IgD-negative memory B cell (primary cell): ENCODE data around the gene PRM1. TPM values are rescaled to one million over a fixed set of nuclear protein-coding genes. Genes with fewer than 3 reads are reported as not detected.
"Not testable (repeated sequence)": the region's sequence is repeated elsewhere in the genome, so short reads cannot be mapped to it uniquely, and the experiment has no call there.

Experiments used
- H3K27ac Mint-ChIP-seq, 3 donors: one replicate each; pipeline ENCODE4 v1.8.0; 2020 to 2022; ENCODE audit warnings: mild to moderate bottlenecking in 3 of 3, mixed read lengths in 3 of 3, moderate library complexity in 1 of 3
- H3K27me3 Mint-ChIP-seq: one replicate; pipeline ENCODE4 v1.8.0; 2021; ENCODE audit warnings: mixed read lengths
- H3K36me3 Mint-ChIP-seq: one replicate; pipeline ENCODE4 v1.8.0; 2020; ENCODE audit warnings: mild to moderate bottlenecking, mixed read lengths
- H3K4me1 Mint-ChIP-seq, 3 donors: one replicate each; pipeline ENCODE4 v1.8.0; 2020 to 2022; ENCODE audit warnings: mixed read lengths in 3 of 3, mild to moderate bottlenecking in 1 of 3
- H3K4me3 Mint-ChIP-seq, 4 donors: one replicate each; pipeline ENCODE4 v1.8.0; 2020 to 2022; ENCODE audit warnings: mild to moderate bottlenecking in 4 of 4, mixed read lengths in 4 of 4, moderate library complexity in 3 of 4
- H3K9me3 Mint-ChIP-seq, 3 donors: one replicate each; pipeline ENCODE4 v1.8.0; 2020 to 2021; ENCODE audit warnings: mixed read lengths in 3 of 3, mild to moderate bottlenecking in 1 of 3
- polyA plus RNA-seq: library from polyadenylated mRNA; unstranded; fragments of 300-500 nt; fragmentation: Illumina TruSeq; gene quantifications from one replicate; pipeline ENCODE4 v1.2.3, GENCODE V29; 2021

PRM1 gene
- polyA plus RNA-seq, 1 donor from 2014 or later = not detected

DNA sequence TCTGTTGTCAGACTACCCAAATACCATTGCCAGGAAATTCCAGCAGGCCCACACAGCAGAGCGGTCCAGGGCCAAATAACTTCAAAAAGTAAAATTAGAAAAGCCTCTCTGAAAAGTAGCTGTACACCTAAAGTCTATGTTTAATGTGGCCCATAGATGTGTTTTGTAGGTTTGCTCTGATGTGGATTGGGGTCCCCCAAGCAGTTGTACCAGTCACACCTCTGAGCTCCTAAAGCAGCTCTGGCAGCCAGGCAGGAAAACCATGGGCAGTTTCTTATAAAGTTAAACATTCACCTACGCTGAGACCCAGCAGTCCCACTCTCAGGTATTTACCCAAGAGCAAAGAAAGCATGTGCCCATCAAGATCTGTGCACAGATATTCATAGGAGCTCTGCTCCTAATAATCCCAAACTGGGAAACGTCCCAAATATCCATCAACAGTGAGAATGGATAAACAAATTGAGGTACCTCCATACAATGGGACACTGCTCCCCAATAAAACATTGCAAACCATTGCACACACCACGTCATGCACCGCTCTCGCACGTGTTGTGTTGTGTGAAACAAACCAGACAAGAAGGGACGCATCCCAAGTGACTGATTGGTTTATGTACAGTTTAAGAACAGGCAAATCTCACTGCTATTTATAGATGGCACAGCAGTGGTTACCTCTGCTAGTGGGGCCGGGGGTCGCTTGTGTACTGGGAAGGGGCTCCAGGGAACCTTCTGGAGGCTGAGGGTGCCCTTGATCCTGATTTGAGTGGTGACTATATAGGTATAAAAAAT lies 15.8 kb upstream of the PRM1 start:
- Mint-ChIP-seq H3K36me3 (peaks cover 1% of the 10 kb centered on the region), H3K9me3 (no peaks in the 10 kb centered on the region), H3K4me1 (peaks cover 28 to 33% (median 31%) of the 10 kb centered on the region in 3 donors), H3K27me3 (peaks cover 15% of the 10 kb centered on the region), H3K27ac (peak overlapping the region; percentile 90 to 95 (median 93)), H3K4me3 (peak overlapping the region; percentile 54 to 89 (median 76))

DNA sequence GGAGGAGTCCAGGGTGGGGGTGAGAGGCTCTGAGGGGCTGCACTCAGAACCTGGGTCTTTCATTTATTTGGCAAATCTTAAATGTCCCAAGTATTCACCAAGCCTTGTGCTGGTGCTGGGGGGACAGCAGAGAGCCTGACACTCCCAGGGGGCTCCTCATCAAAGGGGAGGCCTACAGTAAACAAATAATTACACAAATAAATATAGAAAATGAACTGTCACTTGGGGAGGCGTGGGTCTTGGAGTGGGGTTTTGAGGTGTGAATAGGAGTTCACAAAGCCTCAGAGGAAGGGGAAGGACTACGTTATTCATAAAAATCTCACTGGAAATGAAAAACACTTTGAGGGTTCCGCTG lies 15.2 kb upstream of the PRM1 start:
- no peaks in the 10 kb centered on the region for H3K9me3 Mint-ChIP-seq
- H3K36me3 Mint-ChIP-seq = peaks cover 1% of the 10 kb centered on the region
- peak overlapping the region in 3 of 4 donors; percentile 54 to 60 (median 60) for H3K4me3 Mint-ChIP-seq
- peaks cover 28 to 31% (median 31%) of the 10 kb centered on the region in 3 donors for H3K4me1 Mint-ChIP-seq
- peak overlapping the region in 2 of 3 donors; percentile 93 to 95 for H3K27ac Mint-ChIP-seq
- peaks cover 18% of the 10 kb centered on the region for H3K27me3 Mint-ChIP-seq

DNA sequence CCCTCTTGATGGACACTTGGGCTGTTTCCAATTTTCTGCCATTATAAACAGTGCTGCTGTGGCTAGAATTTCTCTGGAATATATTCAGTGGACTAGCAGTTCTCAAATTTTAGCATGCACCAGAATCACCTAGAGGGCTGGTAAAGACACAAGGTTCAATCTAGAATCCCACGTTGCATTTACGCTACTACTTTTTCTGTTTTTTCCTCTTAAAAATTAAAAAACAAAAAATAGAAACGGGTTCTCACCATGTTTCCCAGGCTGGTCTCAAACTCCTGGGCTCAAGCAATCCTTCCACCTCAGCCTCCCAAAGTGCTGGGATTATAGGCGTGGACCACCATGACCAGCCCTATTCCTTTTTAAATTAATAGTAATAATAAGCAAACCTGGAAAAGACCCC lies 14.5 kb upstream of the PRM1 start:
- Mint-ChIP-seq H3K27me3 (peaks cover 20% of the 10 kb centered on the region), H3K4me1 (peaks cover 28 to 31% (median 31%) of the 10 kb centered on the region in 3 donors), H3K9me3 (no peaks in the 10 kb centered on the region), H3K4me3 (no peak overlapping the region), H3K36me3 (peaks cover 1% of the 10 kb centered on the region), H3K27ac (no peak overlapping the region)

DNA sequence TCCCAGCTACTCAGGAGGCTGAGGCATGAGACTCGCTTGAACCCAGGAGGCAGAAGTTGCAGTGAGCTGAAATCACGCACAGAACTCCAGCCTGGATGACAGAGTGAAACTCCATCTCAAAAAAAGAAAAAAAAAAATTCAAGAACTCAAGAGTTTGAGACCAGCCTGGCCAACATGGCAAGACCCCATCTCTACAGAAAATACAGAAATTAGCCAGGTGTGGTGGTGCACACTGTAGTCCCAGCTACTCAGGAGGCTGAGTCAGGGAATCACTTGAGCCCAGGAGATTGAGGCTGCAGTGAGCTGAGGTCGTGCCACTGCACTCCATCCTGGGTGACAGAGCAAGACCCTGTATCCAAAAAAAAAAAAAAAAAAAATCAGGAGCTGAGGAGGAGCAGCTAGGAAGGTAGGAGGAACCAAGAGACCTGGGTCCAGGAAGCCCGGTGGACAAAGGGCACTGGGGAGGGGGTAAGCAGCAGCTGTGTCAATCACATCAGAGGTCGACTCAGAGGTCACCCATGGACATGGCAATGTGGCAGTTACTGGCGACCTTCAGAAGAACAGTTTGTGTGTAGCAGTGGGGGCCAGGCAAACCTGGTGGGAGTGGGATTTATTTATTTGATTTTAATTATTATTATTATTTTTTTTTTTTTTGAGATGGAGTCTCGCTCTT lies 11.1 kb upstream of the PRM1 start:
- H3K27me3 Mint-ChIP-seq = peaks cover 20% of the 10 kb centered on the region
- H3K4me1 Mint-ChIP-seq = peaks cover 15 to 20% (median 18%) of the 10 kb centered on the region in 3 donors
- H3K36me3 Mint-ChIP-seq = no peaks in the 10 kb centered on the region
- no peak overlapping the region for H3K27ac Mint-ChIP-seq
- peak overlapping the region in 1 of 4 donors; percentile 68 for H3K4me3 Mint-ChIP-seq
- H3K9me3 Mint-ChIP-seq = no peaks in the 10 kb centered on the region

DNA sequence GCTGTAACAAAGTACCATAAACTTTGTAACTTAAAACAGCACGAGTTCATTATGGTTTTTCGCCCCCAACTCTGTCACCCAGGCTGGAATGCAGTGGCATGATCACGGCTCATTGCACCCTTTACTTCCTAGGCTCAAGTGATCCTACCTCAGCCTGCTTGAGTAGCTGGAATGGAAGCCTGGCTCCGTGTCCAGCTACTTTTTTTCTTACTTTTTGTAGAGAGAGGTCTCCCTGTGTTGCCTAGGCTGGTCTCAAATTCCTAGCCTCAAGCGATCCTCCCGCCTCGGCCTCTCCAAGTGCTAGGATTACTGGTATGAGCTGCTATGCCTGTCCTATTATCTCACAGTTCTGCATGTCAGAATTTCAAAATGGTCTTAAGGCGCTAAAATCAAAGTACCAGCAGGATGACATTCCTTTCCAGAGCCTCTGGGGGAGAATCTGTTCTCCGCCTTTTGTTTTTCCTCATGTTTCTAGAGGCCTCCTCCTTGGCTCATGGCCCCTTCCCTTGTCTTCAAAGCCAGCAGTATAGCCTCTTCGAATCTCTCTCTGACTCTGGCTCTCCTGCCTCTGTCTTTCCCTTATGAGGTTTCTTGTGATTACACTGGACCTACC lies 10.1 kb upstream of the PRM1 start:
- H3K4me3 Mint-ChIP-seq = no peak overlapping the region
- H3K36me3 Mint-ChIP-seq = no peaks in the 10 kb centered on the region
- peaks cover 10 to 17% (median 13%) of the 10 kb centered on the region in 3 donors for H3K4me1 Mint-ChIP-seq
- H3K27me3 Mint-ChIP-seq = peaks cover 20% of the 10 kb centered on the region
- no peak overlapping the region for H3K27ac Mint-ChIP-seq
- no peaks in the 10 kb centered on the region for H3K9me3 Mint-ChIP-seq

DNA sequence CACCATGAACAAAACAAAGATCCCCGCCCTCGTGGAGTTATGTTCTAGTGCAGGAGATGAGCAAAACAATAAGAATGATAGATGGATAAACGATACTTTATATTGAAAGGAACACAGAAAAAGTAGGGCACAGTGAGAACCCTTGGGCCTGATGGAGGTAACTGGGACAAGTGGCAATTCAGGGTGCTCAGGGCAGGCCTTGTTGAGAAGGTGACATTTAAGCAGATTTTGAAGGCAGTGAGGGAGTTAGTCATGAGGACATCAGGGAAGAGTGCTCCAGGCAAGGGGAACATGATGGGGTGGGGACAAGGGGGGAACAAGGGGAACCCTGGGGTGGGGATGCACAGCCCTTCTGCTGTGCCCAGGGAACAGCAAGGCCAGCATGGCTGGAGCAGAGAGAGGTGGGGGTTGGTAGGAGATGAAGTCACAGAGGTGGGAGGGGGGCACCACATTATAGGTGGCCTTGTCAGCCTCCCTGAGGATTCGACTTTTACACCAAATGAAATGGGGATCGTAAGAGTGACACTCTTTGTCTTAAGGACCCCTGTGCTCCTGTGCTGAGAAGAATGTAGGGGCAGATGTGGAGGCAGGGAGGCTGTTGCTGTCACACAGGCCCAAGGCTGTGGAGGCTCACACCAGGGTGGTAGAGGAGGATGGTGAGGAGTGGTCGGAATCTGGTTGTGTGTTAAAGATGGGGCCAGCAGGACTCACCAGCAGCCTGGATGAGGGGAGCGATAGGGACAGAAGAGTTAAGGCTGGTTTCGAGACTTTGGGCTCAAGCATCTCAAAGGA lies 9.2 kb upstream of the PRM1 start:
- Mint-ChIP-seq H3K9me3 (no peaks in the 10 kb centered on the region), H3K27me3 (peaks cover 20% of the 10 kb centered on the region), H3K4me1 (peaks cover 13 to 22% (median 18%) of the 10 kb centered on the region in 3 donors), H3K36me3 (no peaks in the 10 kb centered on the region), H3K27ac (no peak overlapping the region), H3K4me3 (no peak overlapping the region)

DNA sequence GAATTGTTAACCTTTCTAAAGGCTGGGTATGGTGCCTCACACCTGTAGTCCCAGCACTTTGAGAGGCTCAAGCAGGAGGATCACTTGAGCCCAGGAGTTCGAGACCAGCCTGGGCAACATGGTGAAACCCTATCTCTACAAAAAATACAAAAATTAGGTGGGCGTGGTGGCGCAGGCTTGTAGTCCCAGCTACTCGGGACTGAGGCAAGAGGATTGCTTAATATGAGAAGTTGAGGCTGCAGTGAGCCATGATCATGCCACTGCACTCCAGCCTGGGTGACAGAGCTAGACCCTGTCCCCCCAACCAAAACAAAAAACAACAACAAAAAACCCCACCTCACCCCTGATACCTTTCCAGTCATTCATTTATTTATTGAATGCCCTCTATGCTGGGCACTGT lies 8.6 kb upstream of the PRM1 start:
- not testable (repeated sequence) for H3K9me3 Mint-ChIP-seq, H3K36me3 Mint-ChIP-seq, H3K27ac Mint-ChIP-seq
- peak overlapping the region in 1 of 4 donors; percentile 42 for H3K4me3 Mint-ChIP-seq
- H3K4me1 Mint-ChIP-seq = peaks cover 7 to 17% (median 15%) of the 10 kb centered on the region in 3 donors
- H3K27me3 Mint-ChIP-seq = peaks cover 16% of the 10 kb centered on the region

DNA sequence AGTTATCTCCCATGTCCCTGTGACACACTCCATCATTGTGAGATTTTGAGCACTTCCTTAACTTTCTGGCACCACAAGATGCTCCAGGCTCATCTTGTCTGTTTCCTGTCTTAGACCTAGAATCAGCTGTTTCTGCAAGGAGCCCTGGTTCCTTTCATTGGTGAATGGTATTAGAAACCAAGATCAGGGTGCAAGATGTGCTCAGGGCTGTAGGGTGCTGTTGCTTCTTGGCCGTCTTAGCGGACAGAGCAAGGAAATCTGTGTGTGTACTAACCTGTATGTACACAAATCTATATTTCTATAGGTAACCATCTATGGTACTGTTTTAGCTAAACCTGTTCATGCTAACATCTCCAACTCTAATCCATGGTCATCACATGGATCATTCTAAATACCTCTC lies 8.1 kb upstream of the PRM1 start:
- Mint-ChIP-seq H3K27me3 (peaks cover 14% of the 10 kb centered on the region), H3K9me3 (no peaks in the 10 kb centered on the region), H3K27ac (no peak overlapping the region), H3K36me3 (no peaks in the 10 kb centered on the region), H3K4me1 (peaks cover 6 to 17% (median 15%) of the 10 kb centered on the region in 3 donors), H3K4me3 (peak overlapping the region in 1 of 4 donors; percentile 42)

DNA sequence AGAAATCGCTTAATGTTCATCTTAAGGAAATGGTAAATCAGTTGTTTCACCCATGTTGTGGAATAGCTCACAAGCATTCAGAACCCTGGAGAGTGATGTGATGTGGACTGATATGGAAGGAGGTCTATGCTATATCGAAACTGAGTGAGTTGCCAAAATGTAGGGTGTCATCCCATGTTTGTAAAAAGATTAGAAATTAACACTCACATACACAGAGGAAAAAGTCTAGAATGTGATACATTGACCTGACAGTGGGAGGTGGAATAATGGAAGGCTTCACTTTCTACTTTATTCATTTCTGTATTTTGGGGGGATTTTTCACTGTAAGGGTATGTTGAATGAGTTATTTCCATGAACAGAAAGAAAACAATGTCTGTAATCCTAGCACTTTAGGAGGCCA lies 4.7 kb upstream of the PRM1 start:
- Mint-ChIP-seq H3K4me1 (peaks cover 9 to 16% (median 15%) of the 10 kb centered on the region in 3 donors), H3K36me3 (peaks cover 1% of the 10 kb centered on the region), H3K4me3 (no peak overlapping the region), H3K27ac (no peak overlapping the region), H3K9me3 (no peaks in the 10 kb centered on the region), H3K27me3 (no peaks in the 10 kb centered on the region)

DNA sequence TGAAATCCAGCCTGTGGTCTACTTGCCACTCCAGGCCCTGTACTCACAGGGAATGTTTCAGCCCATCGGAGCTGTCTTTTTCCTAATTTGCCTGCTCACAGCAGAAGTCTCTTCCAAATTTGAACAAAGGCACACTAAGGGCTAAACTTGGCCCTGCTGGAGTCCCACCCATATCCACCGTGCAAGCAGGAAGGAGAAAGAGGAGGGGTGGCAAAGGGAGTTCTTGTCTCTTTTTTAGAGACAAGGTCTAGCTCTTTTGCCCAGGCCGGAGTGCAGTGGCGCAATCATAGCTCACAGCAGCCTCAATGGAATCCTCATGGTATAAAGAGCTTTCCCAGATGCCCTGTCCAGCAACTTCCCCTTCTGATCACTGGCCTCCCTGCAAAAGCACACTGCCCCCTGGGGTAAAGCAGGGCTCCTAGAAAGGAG lies 2.7 kb upstream of the PRM1 start:
- Mint-ChIP-seq H3K9me3 (no peaks in the 10 kb centered on the region), H3K27me3 (peaks cover 3% of the 10 kb centered on the region), H3K4me1 (peaks cover 18 to 25% (median 20%) of the 10 kb centered on the region in 3 donors), H3K27ac (peak overlapping the region in 1 of 3 donors; percentile 88), H3K36me3 (peaks cover 1% of the 10 kb centered on the region), H3K4me3 (no peak overlapping the region)

DNA sequence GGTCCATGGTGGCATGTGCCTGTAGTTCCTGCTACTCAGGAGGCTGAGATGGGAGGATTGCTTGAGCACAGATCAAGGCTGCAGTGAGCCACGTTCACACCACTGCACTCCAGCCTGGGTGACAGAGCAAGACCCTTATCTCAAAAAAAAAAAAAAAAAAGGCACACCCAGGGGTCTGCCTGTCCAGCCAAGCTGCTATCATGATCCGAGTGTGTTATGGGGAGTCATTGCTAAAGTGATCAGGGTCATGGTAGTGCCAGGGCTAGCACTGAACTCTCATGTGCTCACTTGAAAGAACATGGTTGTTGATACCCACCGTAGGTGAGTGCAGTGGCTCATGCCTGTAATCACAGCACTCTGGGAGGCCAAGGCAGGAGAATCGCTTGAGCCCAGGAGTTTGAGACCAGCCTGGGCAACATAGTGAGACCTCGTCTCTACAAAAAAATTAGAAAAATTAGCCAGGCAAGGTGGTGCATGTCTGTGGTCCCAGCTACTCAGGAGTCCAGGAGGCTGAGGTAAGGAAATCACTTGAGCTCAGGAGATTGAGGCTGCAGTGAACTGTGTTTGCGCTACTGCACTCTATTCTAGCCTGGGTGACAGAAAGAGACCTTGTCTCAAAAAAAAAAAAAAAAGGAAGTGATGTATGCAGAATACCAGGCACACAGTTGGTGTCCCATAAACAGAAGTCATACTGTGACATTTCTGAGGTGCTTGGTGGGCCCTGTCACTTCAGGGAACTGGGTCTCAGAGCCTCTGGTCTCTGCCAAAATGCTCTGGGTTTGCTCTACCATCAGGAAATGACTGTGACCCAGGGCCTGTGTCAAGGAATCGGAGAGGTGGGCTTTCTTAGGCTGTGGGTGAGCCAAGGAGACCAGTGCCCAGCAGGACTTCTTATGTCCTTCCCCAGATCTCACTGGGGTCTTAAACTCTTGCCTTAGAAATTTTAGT lies 2.2 kb downstream of the PRM1 start:
- Mint-ChIP-seq H3K27me3 (peaks cover 5% of the 10 kb centered on the region), H3K9me3 (no peaks in the 10 kb centered on the region), H3K27ac (peak overlapping the region in 2 of 3 donors; percentile 76 to 77), H3K4me1 (peaks cover 9 to 14% (median 14%) of the 10 kb centered on the region in 3 donors), H3K4me3 (no peak overlapping the region), H3K36me3 (peaks cover 1% of the 10 kb centered on the region)

DNA sequence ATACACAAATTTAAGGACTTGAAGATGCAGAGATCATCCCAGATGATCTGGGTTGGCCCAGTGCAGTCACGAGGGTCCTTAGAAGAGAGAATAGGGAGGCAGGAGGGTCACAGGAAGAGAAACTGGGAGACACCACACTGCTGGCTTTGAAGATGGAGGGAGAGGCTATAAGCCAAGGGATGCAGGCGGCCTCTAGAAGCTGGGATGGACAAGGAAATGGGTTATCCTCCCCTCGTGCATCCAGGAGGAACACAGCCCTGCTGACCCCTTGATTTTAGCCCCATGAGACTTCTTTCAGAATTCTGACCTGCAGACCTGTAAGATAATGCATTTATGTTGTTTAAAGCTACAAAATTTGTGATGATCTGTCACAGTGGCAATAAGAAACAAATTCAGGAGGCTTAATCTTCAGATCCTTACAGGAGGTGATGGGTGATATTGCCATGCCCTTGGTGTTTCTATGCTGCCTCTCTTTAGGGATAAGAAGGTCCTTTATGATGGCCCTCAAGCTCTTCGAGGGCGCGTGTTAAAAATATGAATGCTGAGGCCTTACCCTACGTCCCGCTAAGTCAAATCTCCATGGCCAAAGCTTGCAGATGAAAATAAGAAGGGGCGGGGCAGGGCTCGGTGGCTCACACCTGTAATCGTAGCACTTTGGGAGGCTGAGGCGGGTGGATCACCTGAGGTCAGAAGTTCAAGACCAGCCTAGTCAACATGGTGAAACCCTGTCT lies 3.4 kb downstream of the PRM1 start:
- peak overlapping the region in 2 of 4 donors; percentile 4 to 47 for H3K4me3 Mint-ChIP-seq
- H3K4me1 Mint-ChIP-seq = peaks cover 9 to 14% (median 11%) of the 10 kb centered on the region in 3 donors
- H3K36me3 Mint-ChIP-seq = peaks cover 1% of the 10 kb centered on the region
- H3K9me3 Mint-ChIP-seq = no peaks in the 10 kb centered on the region
- peaks cover 5% of the 10 kb centered on the region for H3K27me3 Mint-ChIP-seq
- H3K27ac Mint-ChIP-seq = no peak overlapping the region

DNA sequence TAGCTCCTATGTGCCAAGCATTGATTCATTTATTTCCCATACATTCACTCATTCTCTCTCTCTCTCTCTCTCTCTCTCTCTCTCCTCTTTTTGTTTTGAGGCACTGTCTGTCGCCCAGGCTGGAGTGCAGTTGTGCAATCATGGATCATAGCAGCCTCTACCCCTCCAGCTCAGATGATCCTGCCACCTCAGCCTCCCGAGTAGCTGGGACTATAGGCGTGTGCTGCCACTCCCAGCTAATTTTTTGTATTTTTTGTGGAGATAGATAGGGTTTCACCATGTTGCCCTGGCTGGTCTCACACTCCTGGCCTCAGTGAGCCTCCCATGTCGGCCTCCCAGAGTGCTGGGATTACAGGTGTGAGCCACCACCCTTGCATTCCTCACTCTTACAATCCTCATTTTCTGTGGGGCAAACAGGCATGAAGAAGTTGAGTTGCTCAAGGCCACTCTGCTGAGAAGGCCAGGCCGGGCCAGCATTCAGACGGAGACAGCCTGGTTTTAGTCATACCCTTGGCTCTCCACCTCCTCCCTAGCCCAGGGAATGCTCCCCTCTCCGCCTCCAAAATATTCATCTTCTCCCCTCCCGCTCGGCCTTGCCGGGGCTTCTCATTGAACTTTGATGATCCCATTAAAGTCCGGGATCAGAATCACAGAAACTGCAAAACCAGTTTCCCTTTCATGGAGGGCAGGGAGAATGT lies 4.1 kb downstream of the PRM1 start:
- Mint-ChIP-seq H3K9me3 (no peaks in the 10 kb centered on the region), H3K27me3 (peaks cover 7% of the 10 kb centered on the region), H3K4me1 (peaks cover 9 to 11% (median 11%) of the 10 kb centered on the region in 3 donors), H3K4me3 (peak overlapping the region in 1 of 4 donors; percentile 4), H3K36me3 (no peaks in the 10 kb centered on the region), H3K27ac (peak overlapping the region in 1 of 3 donors; percentile 53)
